ENCODE measurements around the gene LMLN.
"Not testable (repeated sequence)": the region's sequence is repeated elsewhere in the genome, so short reads cannot be mapped to it uniquely, and the experiment has no call there.

The LMLN gene

GRCh38 chr3:198081421-198081844, 121.4 kb downstream of the LMLN start:
- Histone ChIP-seq H3K36me3 (no peaks in the 10 kb centered on the region), H3K4me3 (ENCODE audit: low read depth, low read length) (no peak overlapping the region), H3K27me3 (ENCODE audit: insufficient read depth, low read depth, severe bottlenecking) (peaks cover 13% of the 10 kb centered on the region), H3K27ac (no peak overlapping the region), H3K9me3 (ENCODE audit: severe bottlenecking) (no peaks in the 10 kb centered on the region)
- no peak for TF ChIP-seq CTCF (IDR thresholded peaks at IDR 0.05; ENCODE audit: low read depth, low read length)
- DNase-seq = no peak

GRCh38 chr3:198082226-198082625, 122.2 kb downstream of the LMLN start:
- H3K27ac ChIP-seq; DNase-seq; H3K4me3 ChIP-seq (ENCODE audit: low read depth, low read length); H3K36me3 ChIP-seq; H3K9me3 ChIP-seq (ENCODE audit: severe bottlenecking): not testable (repeated sequence)
- peaks cover 13% of the 10 kb centered on the region for H3K27me3 ChIP-seq (ENCODE audit: insufficient read depth, low read depth, severe bottlenecking)

GRCh38 chr3:198088421-198088955, 128.5 kb downstream of the LMLN start:
- Histone ChIP-seq H3K9me3 (ENCODE audit: severe bottlenecking) (no peaks in the 10 kb centered on the region), H3K27ac (no peak overlapping the region), H3K27me3 (ENCODE audit: insufficient read depth, low read depth, severe bottlenecking) (no peaks in the 10 kb centered on the region), H3K4me3 (ENCODE audit: low read depth, low read length) (no peak overlapping the region), H3K36me3 (no peaks in the 10 kb centered on the region)
- DNase-seq = no peak
- TF ChIP-seq CTCF (IDR thresholded peaks at IDR 0.05; ENCODE audit: low read depth, low read length) = no peak

GRCh38 chr3:198090795-198091332, 130.8 kb downstream of the LMLN start:
- H3K27me3 ChIP-seq (ENCODE audit: insufficient read depth, low read depth, severe bottlenecking) = no peaks in the 10 kb centered on the region
- H3K27ac ChIP-seq = no peak overlapping the region
- no peak for DNase-seq
- H3K36me3 ChIP-seq = no peaks in the 10 kb centered on the region
- H3K4me3 ChIP-seq (ENCODE audit: low read depth, low read length) = no peak overlapping the region
- no peaks in the 10 kb centered on the region for H3K9me3 ChIP-seq (ENCODE audit: severe bottlenecking)
- no peak for TF ChIP-seq CTCF (IDR thresholded peaks at IDR 0.05; ENCODE audit: low read depth, low read length)

- no peak for DNase-seq
- H3K9me3 ChIP-seq (ENCODE audit: severe bottlenecking) = no peaks in the 10 kb centered on the region
- no peak overlapping the region for H3K4me3 ChIP-seq (ENCODE audit: low read depth, low read length)
- no peak overlapping the region for H3K27ac ChIP-seq
- no peaks in the 10 kb centered on the region for H3K27me3 ChIP-seq (ENCODE audit: insufficient read depth, low read depth, severe bottlenecking)
- TF ChIP-seq CTCF (IDR thresholded peaks at IDR 0.05; ENCODE audit: low read depth, low read length) = no peak
- no peaks in the 10 kb centered on the region for H3K36me3 ChIP-seq
Observed at GRCh38 chr3:198092276-198092675, 132.3 kb downstream of the LMLN start.

GRCh38 chr3:198093112-198093679, 133.2 kb downstream of the LMLN start:
- TF ChIP-seq CTCF (IDR thresholded peaks at IDR 0.05; ENCODE audit: low read depth, low read length) = no peak
- Histone ChIP-seq H3K36me3 (no peaks in the 10 kb centered on the region), H3K4me3 (ENCODE audit: low read depth, low read length) (no peak overlapping the region), H3K27ac (no peak overlapping the region), H3K27me3 (ENCODE audit: insufficient read depth, low read depth, severe bottlenecking) (no peaks in the 10 kb centered on the region), H3K9me3 (ENCODE audit: severe bottlenecking) (no peaks in the 10 kb centered on the region)
- DNase-seq = no peak
